DOHH2 (cell line): ENCODE measurements around the gene VEGFC.

Experiments
- CTCF ChIP-seq: fragments of 200-600 bp; sonication (generic); IDR thresholded peaks from one replicate; pipeline ENCODE4 v1.5.1; 2014; ENCODE audit warnings: antibody characterized with exemption, mild to moderate bottlenecking, low read depth, low read length; ENCODE audit not compliant: poor library complexity, severe bottlenecking
- EZH2phosphoT487 ChIP-seq: fragments of 200-600 bp; sonication (generic); IDR thresholded peaks from 2 replicates; pipeline ENCODE4 v1.6.1; 2017; ENCODE audit warnings: borderline replicate concordance, mild to moderate bottlenecking, antibody characterized with exemption, low read length, moderate library complexity, mixed read lengths

GRCh38 chr4:176775338-176775737 is 17.4 kb downstream of the VEGFC start:
- TF ChIP-seq CTCF (no peak), EZH2phosphoT487 (no peak)
